Measurements from ENCODE around the gene PAQR8.
"Not testable (repeated sequence)": the region's sequence is repeated elsewhere in the genome, so short reads cannot be mapped to it uniquely, and the experiment has no call there.

PAQR8 gene

GRCh38 chr6:52415917-52416628 lies 54.1 kb downstream of the PAQR8 start:
- no peak for DNase-seq

GRCh38 chr6:52416629-52417151 lies 54.7 kb downstream of the PAQR8 start:
- DNase-seq: peak; percentile 82

- DNase-seq: peak; percentile 70
Observed at GRCh38 chr6:52417675-52418111, 55.7 kb downstream of the PAQR8 start.

- DNase-seq: no peak
Observed at GRCh38 chr6:52418606-52419005, 56.7 kb downstream of the PAQR8 start.

GRCh38 chr6:52419809-52420667 lies 58.1 kb downstream of the PAQR8 start, which contains the start of gene EFHC1:
Gene EFHC1, plus strand, starts transcription at chr6:52420342. Its CDS starts 69 bp downstream, at chr6:52420411.
- DNase-seq: peak; percentile 98

GRCh38 chr6:52420668-52421358 lies 58.9 kb downstream of the PAQR8 start:
- DNase-seq: peak; percentile 78

- no peak for DNase-seq
Observed at GRCh38 chr6:52422156-52422555, 60.2 kb downstream of the PAQR8 start.

- no peak for DNase-seq
Observed at GRCh38 chr6:52423448-52423847, 61.5 kb downstream of the PAQR8 start.

- no peak for DNase-seq
Observed at GRCh38 chr6:52423971-52424381, 62.0 kb downstream of the PAQR8 start.

GRCh38 chr6:52424513-52424912 lies 62.6 kb downstream of the PAQR8 start:
- DNase-seq: no peak

- no peak for DNase-seq
Observed at GRCh38 chr6:52426667-52427066, 64.7 kb downstream of the PAQR8 start.

GRCh38 chr6:52433294-52433693 lies 71.3 kb downstream of the PAQR8 start:
- not testable (repeated sequence) for DNase-seq

- no peak for DNase-seq
Observed at GRCh38 chr6:52435345-52435744, 73.4 kb downstream of the PAQR8 start.

- DNase-seq: no peak
Observed at GRCh38 chr6:52438926-52439325, 77.0 kb downstream of the PAQR8 start.

- DNase-seq: no peak
Observed at GRCh38 chr6:52454556-52454955, 92.6 kb downstream of the PAQR8 start.

GRCh38 chr6:52457096-52457495 lies 95.1 kb downstream of the PAQR8 start:
- DNase-seq: no peak
